H9 (cell line): Measurements from ENCODE around the gene FAM13A. TPM values are rescaled to one million over a fixed set of nuclear protein-coding genes. Genes with fewer than 3 reads are reported as not detected.

Experiments
- DNase-seq: peaks from one replicate; pipeline ENCODE4 v3.0.0-alpha.2; 2017
- H2AFZ ChIP-seq: one replicate; pipeline ENCODE4 v1.6.1; 2013; ENCODE audit warnings: mild to moderate bottlenecking, low read length, control low read depth, moderate library complexity
- H2AK5ac ChIP-seq: 2 replicates; pipeline ENCODE4 v1.6.1; 2013; ENCODE audit warnings: low read length, control low read depth, mixed read lengths; ENCODE audit not compliant: insufficient read length
- H2BK120ac ChIP-seq: one replicate; pipeline ENCODE4 v1.6.1; 2013; ENCODE audit warnings: low read depth, mild to moderate bottlenecking, low read length, control low read depth, inconsistent platforms; ENCODE audit not compliant: poor library complexity, severe bottlenecking
- H2BK12ac ChIP-seq: 2 replicates; pipeline ENCODE4 v1.6.1; 2013; ENCODE audit warnings: low read length, control low read depth, mixed read lengths, low read depth; ENCODE audit not compliant: insufficient read length
- H2BK15ac ChIP-seq: 2 replicates; pipeline ENCODE4 v1.6.1; 2013; ENCODE audit warnings: low read depth, low read length, control low read depth
- H2BK20ac ChIP-seq: one replicate; pipeline ENCODE4 v1.6.1; 2013; ENCODE audit warnings: low read depth, mild to moderate bottlenecking, low read length, control low read depth, inconsistent platforms; ENCODE audit not compliant: poor library complexity, severe bottlenecking
- H2BK5ac ChIP-seq: 2 replicates; pipeline ENCODE4 v1.6.1; 2013; ENCODE audit warnings: low read length, control low read depth, mixed read lengths; ENCODE audit not compliant: insufficient read length
- H3K14ac ChIP-seq: 2 replicates; pipeline ENCODE4 v1.6.1; 2013; ENCODE audit warnings: low read length, control low read depth; ENCODE audit not compliant: insufficient read depth
- H3K18ac ChIP-seq: 2 replicates; pipeline ENCODE4 v1.6.1; 2013; ENCODE audit warnings: low read depth, mild to moderate bottlenecking, mixed read lengths, low read length, control low read depth; ENCODE audit not compliant: insufficient read length
- H3K23ac ChIP-seq: 2 replicates; pipeline ENCODE4 v1.6.1; 2013; ENCODE audit warnings: low read length, control low read depth, mixed read lengths, low read depth; ENCODE audit not compliant: insufficient read length
- H3K23me2 ChIP-seq: 2 replicates; pipeline ENCODE4 v1.6.1; 2013; ENCODE audit warnings: low read depth, mild to moderate bottlenecking, mixed read lengths, low read length, control low read depth; ENCODE audit not compliant: insufficient read length, poor library complexity, severe bottlenecking
- H3K27ac ChIP-seq: 2 replicates; pipeline ENCODE4 v1.5.1; 2013; ENCODE audit warnings: low read length, control low read depth, mixed read lengths, low read depth; ENCODE audit not compliant: insufficient read length
- H3K27me3 ChIP-seq: 2 replicates; pipeline ENCODE4 v1.6.1; 2013; ENCODE audit warnings: low read length, control low read depth, inconsistent platforms; ENCODE audit not compliant: insufficient read depth
- H3K4ac ChIP-seq: 2 replicates; pipeline ENCODE4 v1.6.1; 2013; ENCODE audit warnings: low read depth, mild to moderate bottlenecking, control low read depth, inconsistent platforms, low read length, moderate library complexity
- H3K4me1 ChIP-seq: 2 replicates; pipeline ENCODE4 v1.6.1; 2013; ENCODE audit warnings: low read length, control low read depth, inconsistent platforms; ENCODE audit not compliant: insufficient read depth
- H3K4me2 ChIP-seq: 2 replicates; pipeline ENCODE4 v1.6.1; 2013; ENCODE audit warnings: low read length, control low read depth, mixed read lengths; ENCODE audit not compliant: insufficient read length, insufficient read depth
- H3K56ac ChIP-seq: 2 replicates; pipeline ENCODE4 v1.6.1; 2013; ENCODE audit warnings: low read depth, mild to moderate bottlenecking, mixed read lengths, low read length, control low read depth; ENCODE audit not compliant: insufficient read length
- H3K79me1 ChIP-seq: 2 replicates; pipeline ENCODE4 v1.6.1; 2013; ENCODE audit warnings: low read depth, mild to moderate bottlenecking, moderate library complexity, low read length, control low read depth, inconsistent platforms; ENCODE audit not compliant: insufficient read depth, poor library complexity, severe bottlenecking
- H3K79me2 ChIP-seq: 2 replicates; pipeline ENCODE4 v1.6.1; 2013; ENCODE audit warnings: low read length, control low read depth, inconsistent platforms; ENCODE audit not compliant: insufficient read depth
- H3K9ac ChIP-seq: 2 replicates; pipeline ENCODE4 v1.6.1; 2013; ENCODE audit warnings: low read length, control low read depth, mixed read lengths; ENCODE audit not compliant: insufficient read length; ENCODE audit errors: extremely low read depth
- H3K9me3 ChIP-seq: one replicate; pipeline ENCODE4 v1.6.1; 2013; ENCODE audit warnings: low read depth, low read length, inconsistent platforms; ENCODE audit not compliant: control insufficient read depth
- H3T11ph ChIP-seq: one replicate; pipeline ENCODE4 v1.6.1; 2013; ENCODE audit warnings: mild to moderate bottlenecking, low read length, control low read depth, inconsistent platforms
- H4K20me1 ChIP-seq: one replicate; pipeline ENCODE4 v1.6.1; 2013; ENCODE audit not compliant: control insufficient read depth, insufficient read length, insufficient read depth
- H4K5ac ChIP-seq: 2 replicates; pipeline ENCODE4 v1.6.1; 2013; ENCODE audit warnings: low read depth, mild to moderate bottlenecking, mixed read lengths, low read length, control low read depth; ENCODE audit not compliant: insufficient read length
- H4K8ac ChIP-seq: replicated peaks from 2 replicates; pipeline ENCODE4 v1.6.1; 2013; ENCODE audit warnings: low read length, control low read depth, mixed read lengths, low read depth; ENCODE audit not compliant: insufficient read length
- H4K91ac ChIP-seq: 2 replicates; pipeline ENCODE4 v1.6.1; 2013; ENCODE audit warnings: low read depth, mild to moderate bottlenecking, moderate library complexity, mixed read lengths, low read length, control low read depth; ENCODE audit not compliant: insufficient read length
- H3K27ac Mint-ChIP-seq, 3 experiments: 2 replicates in 2 of 3; 3 replicates in 1 of 3; pipeline ENCODE4 v1.8.0; 2020 to 2021; ENCODE audit warnings: mixed read lengths in 3 of 3, mild to moderate bottlenecking in 1 of 3, moderate library complexity in 1 of 3
- H3K27me3 Mint-ChIP-seq: 2 replicates; pipeline ENCODE4 v1.8.0; 2021; ENCODE audit warnings: low read depth, mild to moderate bottlenecking, moderate library complexity, mixed read lengths
- H3K36me3 Mint-ChIP-seq, 3 experiments: 2 replicates in 2 of 3; 3 replicates in 1 of 3; pipeline ENCODE4 v1.8.0; 2020 to 2021; ENCODE audit warnings: low read depth in 3 of 3, mixed read lengths in 3 of 3; ENCODE audit not compliant: insufficient read depth in 1 of 3
- H3K4me1 Mint-ChIP-seq, 2 experiments: 2 replicates each; pipeline ENCODE4 v1.8.0; 2020; ENCODE audit warnings: mixed read lengths in 2 of 2
- H3K4me3 Mint-ChIP-seq, 2 experiments: 2 replicates in 1 of 2; 3 replicates in 1 of 2; pipeline ENCODE4 v1.8.0; 2020 to 2021; ENCODE audit warnings: mild to moderate bottlenecking in 2 of 2, mixed read lengths in 2 of 2, moderate library complexity in 1 of 2
- H3K9me3 Mint-ChIP-seq, 2 experiments: 2 replicates in 1 of 2; 3 replicates in 1 of 2; pipeline ENCODE4 v1.8.0; 2020; ENCODE audit warnings: mild to moderate bottlenecking in 2 of 2, mixed read lengths in 2 of 2, moderate library complexity in 1 of 2
- WGBS: extraction: QIAGEN DNeasy Blood & Tissue Kit; methylation state at CpG from one replicate; pipeline ENCODE4 v1.1.7; 2013; ENCODE audit warnings: missing lambda C conversion rate, low lambda C conversion rate, mixed read lengths; ENCODE audit not compliant: insufficient read length; ENCODE audit errors: extremely low coverage; 5-methylcytosine and 5-hydroxymethylcytosine counted together
- total RNA-seq: library from RNA; stranded (reverse); gene quantifications from 2 replicates; pipeline ENCODE4 v1.2.1, GENCODE V29; 2021
- TF ChIP-seq, protein P1 (sequence below): fragments of 200-600 bp; sonication (generic); conservative IDR thresholded peaks from 3 replicates; pipeline ENCODE4 v1.8.0; 2021; ENCODE audit warnings: antibody characterized with exemption, mild to moderate bottlenecking

FAM13A gene
- total RNA-seq, 1 experiment from 2014 or later = 12.7 TPM

DNA sequence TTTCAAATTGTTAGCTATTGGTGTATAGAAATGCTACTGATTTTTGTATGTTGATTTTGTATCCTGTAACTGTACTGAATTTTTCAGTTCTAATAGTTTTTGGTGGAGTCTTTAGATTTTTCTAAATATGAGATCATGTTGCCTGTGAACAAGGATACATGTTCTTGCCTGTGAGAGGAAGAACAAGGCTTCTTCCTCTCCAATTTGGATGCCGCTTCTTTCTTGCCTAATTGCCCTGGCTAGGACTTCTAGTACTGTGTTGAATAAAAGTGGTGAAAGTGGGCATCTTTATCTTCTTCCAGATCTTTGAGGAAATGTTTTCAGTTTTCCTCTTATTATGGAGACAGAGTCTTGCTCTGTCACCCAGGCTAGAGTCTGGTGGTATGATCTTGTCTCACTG is 343.2 kb downstream of the FAM13A start:
- no CpG with 5 or more reads among the region's 1 CpG for WGBS
- H3K14ac ChIP-seq = no peak overlapping the region
- H3K27ac ChIP-seq = no peak overlapping the region
- no peaks in the 10 kb centered on the region for H3K4me1 ChIP-seq
- no peaks in the 10 kb centered on the region for H3K27me3 Mint-ChIP-seq
- H2BK120ac ChIP-seq = no peak overlapping the region
- no peak overlapping the region for H3K27ac Mint-ChIP-seq
- no peak overlapping the region for H4K5ac ChIP-seq
- H3K4me1 Mint-ChIP-seq = no peaks in the 10 kb centered on the region
- no peak overlapping the region for H4K91ac ChIP-seq
- no peak overlapping the region for H2AK5ac ChIP-seq
- no peak overlapping the region for H2BK20ac ChIP-seq
- no peak overlapping the region for H3K4me2 ChIP-seq
- peaks cover 17 to 22% of the 10 kb centered on the region in 2 experiments for H3K9me3 Mint-ChIP-seq
- no peak overlapping the region for H2BK12ac ChIP-seq
- H4K8ac ChIP-seq = no peak overlapping the region
- DNase-seq = no peak
- no peaks in the 10 kb centered on the region for H3K23me2 ChIP-seq
- peaks cover 8 to 26% (median 16%) of the 10 kb centered on the region in 3 experiments for H3K36me3 Mint-ChIP-seq
- H3K79me1 ChIP-seq = no peaks in the 10 kb centered on the region
- no peak overlapping the region for H3K4me3 Mint-ChIP-seq
- no peak overlapping the region for H2BK5ac ChIP-seq
- TF ChIP-seq, protein P1, sequence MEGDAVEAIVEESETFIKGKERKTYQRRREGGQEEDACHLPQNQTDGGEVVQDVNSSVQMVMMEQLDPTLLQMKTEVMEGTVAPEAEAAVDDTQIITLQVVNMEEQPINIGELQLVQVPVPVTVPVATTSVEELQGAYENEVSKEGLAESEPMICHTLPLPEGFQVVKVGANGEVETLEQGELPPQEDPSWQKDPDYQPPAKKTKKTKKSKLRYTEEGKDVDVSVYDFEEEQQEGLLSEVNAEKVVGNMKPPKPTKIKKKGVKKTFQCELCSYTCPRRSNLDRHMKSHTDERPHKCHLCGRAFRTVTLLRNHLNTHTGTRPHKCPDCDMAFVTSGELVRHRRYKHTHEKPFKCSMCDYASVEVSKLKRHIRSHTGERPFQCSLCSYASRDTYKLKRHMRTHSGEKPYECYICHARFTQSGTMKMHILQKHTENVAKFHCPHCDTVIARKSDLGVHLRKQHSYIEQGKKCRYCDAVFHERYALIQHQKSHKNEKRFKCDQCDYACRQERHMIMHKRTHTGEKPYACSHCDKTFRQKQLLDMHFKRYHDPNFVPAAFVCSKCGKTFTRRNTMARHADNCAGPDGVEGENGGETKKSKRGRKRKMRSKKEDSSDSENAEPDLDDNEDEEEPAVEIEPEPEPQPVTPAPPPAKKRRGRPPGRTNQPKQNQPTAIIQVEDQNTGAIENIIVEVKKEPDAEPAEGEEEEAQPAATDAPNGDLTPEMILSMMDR = no peak
- H2BK15ac ChIP-seq = no peak overlapping the region
- H3K9me3 ChIP-seq = no peaks in the 10 kb centered on the region
- no peaks in the 10 kb centered on the region for H3K27me3 ChIP-seq
- no peak overlapping the region for H3K18ac ChIP-seq
- no peaks in the 10 kb centered on the region for H4K20me1 ChIP-seq
- H3K4ac ChIP-seq = no peak overlapping the region
- no peak overlapping the region for H3K56ac ChIP-seq
- H3K23ac ChIP-seq = no peak overlapping the region
- no peak overlapping the region for H3K9ac ChIP-seq
- H2AFZ ChIP-seq = no peak overlapping the region
- no peaks in the 10 kb centered on the region for H3K79me2 ChIP-seq
- H3T11ph ChIP-seq = no peak overlapping the region
